HCT116 (cell line): Measurements from ENCODE around the gene HERC3. TPM values are rescaled to one million over a fixed set of nuclear protein-coding genes. Genes with fewer than 3 reads are reported as not detected.

Experiments
- ATAC-seq: fragments of 200-7000 bp; cut with Tn5 transposase; 2 replicates; pipeline ENCODE4 v1.9.1; 2020; ENCODE audit warnings: mild to moderate bottlenecking, moderate library complexity
- BruUV-seq: library from RNA; stranded (reverse); fragments of 400-500 nt; replicated peaks from 2 replicates; lab custom pipeline; 2021; lab: Mats Ljungman, UMichigan
- CTCF ChIA-PET: fragments of 300-600 bp; sonication (Branson Sonifier 250); formaldehyde crosslinking; loops from one replicate; lab custom pipeline; 2021; ENCODE audit warnings: antibody characterized with exemption; lab: Charles Lee
- POLR2A ChIA-PET: fragments of 300-600, 350-600 bp; sonication (Branson Sonifier 250); formaldehyde crosslinking; loops from one replicate; lab custom pipeline; 2021; ENCODE audit warnings: antibody characterized with exemption; lab: Charles Lee
- RAD21 ChIA-PET, 2 experiments: fragments of 300-600 bp; sonication (Branson Sonifier 250); formaldehyde crosslinking; loops; one replicate each; lab custom pipeline; 2023; ENCODE audit warnings: low total read pairs in 2 of 2; ENCODE audit not compliant: uncharacterized antibody in 2 of 2, unreplicated experiment in 2 of 2, low non-redundant PET in 1 of 2; lab: Charles Lee
- DNase-seq: peaks from one replicate; pipeline ENCODE4 v3.0.0-alpha.2; 2010; ENCODE audit warnings: low read depth, low spot score
- H2AFZ ChIP-seq: fragments of 200-600 bp; shearing (Covaris generic), sonication (generic); 2 replicates; pipeline ENCODE4 v1.6.1; 2017; ENCODE audit warnings: low read depth, mixed run types, mixed read lengths, antibody characterized with exemption, low read length; ENCODE audit not compliant: poor library complexity, severe bottlenecking
- H3K27ac ChIP-seq: 2 replicates; pipeline ENCODE4 v1.5.1; 2012; ENCODE audit warnings: low read depth, low read length
- H3K27me3 ChIP-seq: fragments of 200-600 bp; sonication (generic); 2 replicates; pipeline ENCODE4 v1.6.1; 2016; ENCODE audit warnings: mixed run types, low read length, mixed read lengths; ENCODE audit not compliant: insufficient read depth
- H3K36me3 ChIP-seq, 2 experiments: fragments of 200-500 bp in 1 of 2; fragments of 200-600 bp in 1 of 2; sonication (Bioruptor generic) in 1 of 2; sonication (generic) in 1 of 2; 2 replicates each; pipeline versions ENCODE4 v1.5.1 to v1.6.1; 2014 to 2016; ENCODE audit warnings: low read length in 2 of 2, inconsistent platforms in 1 of 2, mixed read lengths in 1 of 2, mixed run types in 1 of 2; ENCODE audit not compliant: insufficient read depth in 2 of 2, control insufficient read depth in 1 of 2
- H3K4me1 ChIP-seq, 2 experiments: fragments of 200-600 bp in 1 of 2; sonication (generic) in 1 of 2; 2 replicates each; pipeline versions ENCODE4 v1.5.1 to v1.6.1; 2012 to 2017; ENCODE audit warnings: low read length in 2 of 2, inconsistent platforms in 1 of 2, mild to moderate bottlenecking in 1 of 2, mixed read lengths in 1 of 2, mixed run types in 1 of 2, moderate library complexity in 1 of 2; ENCODE audit not compliant: insufficient read depth in 2 of 2, control insufficient read depth in 1 of 2
- H3K4me2 ChIP-seq: fragments of 200-600 bp; sonication (generic); 2 replicates; pipeline ENCODE4 v1.6.1; 2017; ENCODE audit warnings: mixed run types, low read length, mixed read lengths
- H3K4me3 ChIP-seq, 2 experiments: fragments of 200-600 bp in 1 of 2; sonication (generic) in 1 of 2; replicated peaks in 1 of 2; 2 replicates each; pipeline ENCODE4 v1.5.1; 2011 to 2016; ENCODE audit warnings: low read length in 2 of 2, control low read depth in 1 of 2, low read depth in 1 of 2, mild to moderate bottlenecking in 1 of 2, mixed read lengths in 1 of 2, mixed run types in 1 of 2
- H3K79me2 ChIP-seq: fragments of 200-600 bp; sonication (generic); 2 replicates; pipeline ENCODE4 v1.6.1; 2017; ENCODE audit warnings: mild to moderate bottlenecking, mixed run types, low read length, moderate library complexity, mixed read lengths; ENCODE audit not compliant: insufficient read depth
- H3K9ac ChIP-seq: fragments of 200-600 bp; sonication (generic); 2 replicates; pipeline ENCODE4 v1.6.1; 2016; ENCODE audit warnings: low read length, mixed read lengths
- H3K9me2 ChIP-seq: fragments of 200-600 bp; sonication (generic), shearing (Covaris generic); 2 replicates; pipeline ENCODE4 v1.6.1; 2017; ENCODE audit warnings: mixed run types, mild to moderate bottlenecking, moderate library complexity; ENCODE audit not compliant: insufficient read depth
- H3K9me3 ChIP-seq, 2 experiments: fragments of 200-500 bp in 1 of 2; fragments of 200-600 bp in 1 of 2; sonication (Bioruptor generic) in 1 of 2; sonication (generic) in 1 of 2; 2 replicates each; pipeline ENCODE4 v1.6.1; 2014 to 2017; ENCODE audit warnings: low read length in 2 of 2, mixed read lengths in 2 of 2, inconsistent platforms in 1 of 2, low read depth in 1 of 2, mild to moderate bottlenecking in 1 of 2, mixed run types in 1 of 2, moderate library complexity in 1 of 2; ENCODE audit not compliant: control insufficient read depth in 1 of 2, insufficient read depth in 1 of 2
- H4K20me1 ChIP-seq: fragments of 200-600 bp; sonication (generic), shearing (Covaris generic); 2 replicates; pipeline ENCODE4 v1.6.1; 2017; ENCODE audit warnings: mixed run types, mild to moderate bottlenecking, moderate library complexity; ENCODE audit not compliant: insufficient read depth
- CEBPB ChIP-seq: IDR thresholded peaks from 2 replicates; pipeline ENCODE4 v1.6.1; 2012; ENCODE audit warnings: low read depth
- CTCF ChIP-seq, 3 experiments: fragments of 200-600 bp in 1 of 3; sonication (generic) in 1 of 3; IDR thresholded peaks in 2 of 3; conservative IDR thresholded peaks in 1 of 3; 2 replicates each; pipeline ENCODE4 v1.5.1; 2012 to 2017; ENCODE audit warnings: low read depth in 2 of 3, low read length in 2 of 3, antibody characterized with exemption in 1 of 3, borderline replicate concordance in 1 of 3, control low read depth in 1 of 3, mild to moderate bottlenecking in 1 of 3, mixed read lengths in 1 of 3, mixed run types in 1 of 3, moderate library complexity in 1 of 3; ENCODE audit not compliant: insufficient read depth in 1 of 3
- EGR1 ChIP-seq: IDR thresholded peaks from 2 replicates; pipeline ENCODE4 v1.6.1; 2012; ENCODE audit warnings: low read depth
- EZH2 ChIP-seq: fragments of 200-600 bp; sonication (generic); IDR thresholded peaks from 2 replicates; pipeline ENCODE4 v1.6.1; 2017; ENCODE audit warnings: antibody characterized with exemption, mixed run types
- FOSL1 ChIP-seq: IDR thresholded peaks from 2 replicates; pipeline ENCODE4 v1.6.1; 2012; ENCODE audit warnings: low read depth
- POLR2A ChIP-seq: IDR thresholded peaks from 2 replicates; pipeline ENCODE4 v1.7.0; 2011; ENCODE audit warnings: borderline replicate concordance; ENCODE audit not compliant: insufficient read depth, insufficient read length; ENCODE audit errors: extremely low read depth
- RAD21 ChIP-seq: IDR thresholded peaks from 2 replicates; pipeline ENCODE4 v1.6.1; 2012; ENCODE audit warnings: low read depth, mild to moderate bottlenecking
- SIN3A ChIP-seq: IDR thresholded peaks from 2 replicates; pipeline ENCODE4 v1.6.1; 2012; ENCODE audit warnings: low read depth
- SRF ChIP-seq: IDR thresholded peaks from 2 replicates; pipeline ENCODE4 v1.6.1; 2012; ENCODE audit warnings: low read depth
- YY1 ChIP-seq: IDR thresholded peaks from 2 replicates; pipeline ENCODE4 v1.6.1; 2011; ENCODE audit warnings: low read length, low read depth, moderate library complexity, mild to moderate bottlenecking; ENCODE audit not compliant: insufficient replicate concordance; ENCODE audit errors: extremely low read depth
- ZBTB33 ChIP-seq: IDR thresholded peaks from 2 replicates; pipeline ENCODE4 v1.6.1; 2011; ENCODE audit warnings: mild to moderate bottlenecking, low read length, moderate library complexity; ENCODE audit not compliant: insufficient replicate concordance; ENCODE audit errors: extremely low read depth
- intact Hi-C: fragments of 100-400 bp; cut with micrococcal nuclease; formaldehyde crosslinking; loops from 2 replicates; pipeline ENCODE4 v1.10.0; 2022
- total RNA-seq: library from RNA; stranded (reverse); gene quantifications from one replicate; pipeline ENCODE4 v1.2.1, GENCODE V29; 2021; ENCODE audit not compliant: unreplicated experiment

The HERC3 gene
- total RNA-seq, 1 experiment from 2014 or later, result 10.8 TPM

- no peaks in the 10 kb centered on the region for H4K20me1 ChIP-seq
- ChIA-PET RAD21 (no interaction called here), POLR2A (no interaction called here), CTCF (no interaction called here)
- no peaks in the 10 kb centered on the region for H3K9me3 ChIP-seq
- DNase-seq, result no peak
- no peaks in the 10 kb centered on the region for H3K27me3 ChIP-seq
- no peaks in the 10 kb centered on the region for H3K36me3 ChIP-seq
- H3K9me2 ChIP-seq, result no peaks in the 10 kb centered on the region
- ATAC-seq, result no peak
- no peak overlapping the region for H3K27ac ChIP-seq
- intact Hi-C loops, result no loop called here
- TF ChIP-seq SRF (no peak), RAD21 (no peak), EGR1 (no peak), POLR2A (no peak), EZH2 (no peak), CEBPB (no peak), FOSL1 (no peak), SIN3A (no peak), ZBTB33 (no peak), CTCF (IDR thresholded peaks at IDR 0.05 in 2 of 3, conservative IDR thresholded peaks at IDR 0.05 in 1 of 3; ENCODE audit: borderline replicate concordance in 1 of 3, insufficient read depth in 1 of 3, low read depth in 2 of 3, low read length in 2 of 3) (no peak), YY1 (no peak)
- no peak overlapping the region for H3K4me2 ChIP-seq
- no peaks in the 10 kb centered on the region for H3K79me2 ChIP-seq
- H3K9ac ChIP-seq, result no peak overlapping the region
- H3K4me1 ChIP-seq, result no peaks in the 10 kb centered on the region
- no TSS peak for BruUV-seq
- H2AFZ ChIP-seq, result no peak overlapping the region
- H3K4me3 ChIP-seq, result no peak overlapping the region
These were observed 82.3 kb downstream of the HERC3 start for GRCh38 chr4:88674565-88674964.
